ENCODE results near the gene SH3BGRL2.

- TF ChIP-seq USF2 (CRISPR knock-in tag; IDR thresholded peaks at IDR 0.05) (no peak), CTCF (IDR thresholded peaks at IDR 0.05) (no peak), ELF4 (CRISPR knock-in tag; IDR thresholded peaks at IDR 0.05; ENCODE audit: low read depth) (no peak), E2F1 (CRISPR knock-in tag; IDR thresholded peaks at IDR 0.05) (no peak), MAX (CRISPR knock-in tag; IDR thresholded peaks at IDR 0.05) (no peak), CREM (CRISPR knock-in tag; IDR thresholded peaks at IDR 0.05) (no peak), ETV6 (CRISPR knock-in tag; IDR thresholded peaks at IDR 0.05) (no peak), ZNF425 (CRISPR knock-in tag; conservative IDR thresholded peaks at IDR 0.05) (no peak), NR2C2 (CRISPR knock-in tag; IDR thresholded peaks at IDR 0.05) (no peak), SMAD3 (CRISPR knock-in tag; IDR thresholded peaks at IDR 0.05; ENCODE audit: borderline replicate concordance) (no peak)
Measured at GRCh38 chr6:79656134-79656533, 25.0 kb downstream of the SH3BGRL2 start.
